Measurements from ENCODE around the gene CES2. TPM values are rescaled to one million over a fixed set of nuclear protein-coding genes. Genes with fewer than 3 reads are reported as not detected.

The CES2 gene
- total and polyA plus RNA-seq, 9 of the 15 experiments (the other 6 are each of a cell fraction or from before 2014, with no cell fraction given), result 2.2 to 37.9 (median 24.4) TPM

DNA sequence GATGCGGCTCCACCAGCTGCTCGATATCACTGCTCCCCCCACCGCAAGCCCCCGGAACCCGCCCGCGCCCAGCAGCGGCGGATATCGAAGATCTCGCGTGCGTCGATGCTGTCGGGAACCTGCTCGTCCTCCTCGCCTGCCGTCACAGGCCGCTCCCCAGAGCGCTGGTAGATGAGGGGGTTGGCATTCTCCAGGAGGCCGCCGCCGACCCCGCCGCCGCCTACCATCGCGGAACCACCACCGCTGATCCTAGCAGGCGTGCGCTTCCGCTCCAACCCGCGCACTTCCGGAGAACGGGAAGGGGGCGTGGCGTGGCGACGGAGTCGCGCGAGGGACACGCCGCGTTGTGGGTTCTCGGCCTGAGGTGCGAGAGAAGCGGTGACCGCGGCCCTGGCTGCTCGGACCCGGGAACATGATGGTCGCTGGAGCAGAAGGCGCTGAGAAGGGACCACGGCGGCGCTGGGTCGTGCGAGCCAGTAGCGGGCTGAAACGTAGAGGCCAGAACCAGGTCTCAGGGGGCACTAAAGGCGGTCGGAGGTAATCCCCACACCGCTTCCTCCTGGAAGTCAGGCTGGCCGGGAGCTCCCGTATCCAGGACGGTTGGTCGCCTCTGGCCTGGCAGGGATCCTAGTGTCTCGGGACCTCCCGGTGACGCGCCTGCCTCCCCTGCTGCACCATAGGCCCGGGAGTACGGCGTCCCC lies 1.0 kb upstream of the CES2 start, which contains the start of gene CIAO2B (continued):
- no peak for TF ChIP-seq PBX2 (CRISPR knock-in tag; IDR thresholded peaks at IDR 0.05; ENCODE audit: low read depth)
- TF ChIP-seq PBX2 (tag; conservative IDR thresholded peaks at IDR 0.05; ENCODE audit: low read depth), result no peak
- no peak for TF ChIP-seq MECOM (CRISPR knock-in tag; IDR thresholded peaks at IDR 0.05)
- TF ChIP-seq HNRNPLL (IDR thresholded peaks at IDR 0.05; ENCODE audit: low read depth, low read length, poor library complexity, severe bottlenecking), result no peak
- 0 out of 2 replicates have a peak, but pooled peaks have one; percentile 13 for TF ChIP-seq ATF1 (CRISPR knock-in tag; IDR thresholded peaks at IDR 0.05)
- peak; percentile 82 for TF ChIP-seq ATF1 (tag; IDR thresholded peaks at IDR 0.05)
- TF ChIP-seq HEY1 (CRISPR knock-in tag; IDR thresholded peaks at IDR 0.05; ENCODE audit: borderline replicate concordance), result no peak
- TF ChIP-seq CBFA2T2 (conservative IDR thresholded peaks at IDR 0.05), result no peak
- no peak for TF ChIP-seq NFRKB (IDR thresholded peaks at IDR 0.05; ENCODE audit: low read depth)
- TF ChIP-seq NR3C1 (CRISPR knock-in tag; IDR thresholded peaks at IDR 0.05), result no peak
- no peak for TF ChIP-seq ZNF431 (CRISPR knock-in tag; IDR thresholded peaks at IDR 0.05)
- peak; percentile 85 for TF ChIP-seq EP400 (IDR thresholded peaks at IDR 0.05)
- no peak; the same call in 1 of the 2 replicates for TF ChIP-seq USF1 (CRISPR knock-in tag; IDR thresholded peaks at IDR 0.05)
- TF ChIP-seq HDAC1 (IDR thresholded peaks at IDR 0.05), result peak in 1 of 2 experiments; percentile 85; a peak in 2 of 4 replicates
- no peak for TF ChIP-seq ZNF121 (CRISPR knock-in tag; conservative IDR thresholded peaks at IDR 0.05)
- TF ChIP-seq NR2F6 (CRISPR knock-in tag; IDR thresholded peaks at IDR 0.05), result no peak
- no peak for TF ChIP-seq U2AF2 (optimal IDR thresholded peaks at IDR 0.05; ENCODE audit: low read depth, low read length)
- no peak for TF ChIP-seq ZSCAN32 (CRISPR knock-in tag; IDR thresholded peaks at IDR 0.05)
- TF ChIP-seq CAMTA2 (CRISPR knock-in tag; conservative IDR thresholded peaks at IDR 0.05), result no peak
- no peak for TF ChIP-seq PHB (CRISPR knock-in tag; IDR thresholded peaks at IDR 0.05)
- TF ChIP-seq NFYB (IDR thresholded peaks at IDR 0.05; ENCODE audit: extremely low read depth, insufficient read length), result no peak
- no peak for TF ChIP-seq TGIF2 (CRISPR knock-in tag; IDR thresholded peaks at IDR 0.05)
- TF ChIP-seq CBFB (CRISPR knock-in tag; IDR thresholded peaks at IDR 0.05), result peak; percentile 79
- TF ChIP-seq BRD4 (IDR thresholded peaks at IDR 0.05), result no peak
- TF ChIP-seq ZNF785 (CRISPR knock-in tag; IDR thresholded peaks at IDR 0.05), result no peak
- TF ChIP-seq, protein P1, sequence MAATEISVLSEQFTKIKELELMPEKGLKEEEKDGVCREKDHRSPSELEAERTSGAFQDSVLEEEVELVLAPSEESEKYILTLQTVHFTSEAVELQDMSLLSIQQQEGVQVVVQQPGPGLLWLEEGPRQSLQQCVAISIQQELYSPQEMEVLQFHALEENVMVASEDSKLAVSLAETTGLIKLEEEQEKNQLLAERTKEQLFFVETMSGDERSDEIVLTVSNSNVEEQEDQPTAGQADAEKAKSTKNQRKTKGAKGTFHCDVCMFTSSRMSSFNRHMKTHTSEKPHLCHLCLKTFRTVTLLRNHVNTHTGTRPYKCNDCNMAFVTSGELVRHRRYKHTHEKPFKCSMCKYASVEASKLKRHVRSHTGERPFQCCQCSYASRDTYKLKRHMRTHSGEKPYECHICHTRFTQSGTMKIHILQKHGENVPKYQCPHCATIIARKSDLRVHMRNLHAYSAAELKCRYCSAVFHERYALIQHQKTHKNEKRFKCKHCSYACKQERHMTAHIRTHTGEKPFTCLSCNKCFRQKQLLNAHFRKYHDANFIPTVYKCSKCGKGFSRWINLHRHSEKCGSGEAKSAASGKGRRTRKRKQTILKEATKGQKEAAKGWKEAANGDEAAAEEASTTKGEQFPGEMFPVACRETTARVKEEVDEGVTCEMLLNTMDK (IDR thresholded peaks at IDR 0.05; ENCODE audit: borderline replicate concordance, insufficient read depth, low read depth, low read length, poor library complexity, severe bottlenecking), result no peak
- peak; percentile 67 for TF ChIP-seq HCFC1 (IDR thresholded peaks at IDR 0.05; ENCODE audit: low read depth, low read length)
